ENCODE measurements around the gene TUBB6.

DNA sequence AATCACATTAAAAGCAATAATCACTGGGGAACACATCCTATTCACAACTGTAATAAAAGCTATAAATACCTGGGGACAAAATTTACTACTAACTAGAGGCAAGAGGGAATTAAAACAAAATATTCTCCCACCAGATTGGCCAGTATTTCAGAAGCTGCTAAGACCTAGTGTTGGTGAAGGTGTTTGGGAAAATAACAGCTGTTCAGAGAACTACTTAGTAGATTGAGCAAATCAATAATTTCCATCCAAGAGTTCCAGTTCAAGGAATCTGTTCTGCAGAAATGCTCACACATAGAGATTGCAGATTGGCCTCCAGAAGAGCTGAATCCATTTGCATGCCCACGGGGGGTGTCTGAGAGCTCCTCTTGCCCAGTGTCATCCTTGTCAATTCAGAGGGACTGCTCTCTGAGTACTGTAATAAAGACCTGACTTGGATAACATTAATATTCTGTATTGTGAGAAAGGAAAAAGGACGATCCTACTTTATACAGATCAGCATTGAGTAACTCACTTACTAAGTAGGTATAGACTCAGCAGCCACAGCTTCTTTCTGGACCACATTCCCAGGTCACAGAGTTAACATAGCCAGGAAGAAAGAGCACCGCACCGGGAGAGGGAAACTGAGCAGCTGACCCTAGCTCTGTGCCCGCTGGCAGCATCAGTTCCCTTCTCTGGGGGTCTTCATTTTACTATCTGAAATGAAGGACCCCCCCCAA lies 5.6 kb downstream of the TUBB6 start:
- TF ChIP-seq, protein P1, sequence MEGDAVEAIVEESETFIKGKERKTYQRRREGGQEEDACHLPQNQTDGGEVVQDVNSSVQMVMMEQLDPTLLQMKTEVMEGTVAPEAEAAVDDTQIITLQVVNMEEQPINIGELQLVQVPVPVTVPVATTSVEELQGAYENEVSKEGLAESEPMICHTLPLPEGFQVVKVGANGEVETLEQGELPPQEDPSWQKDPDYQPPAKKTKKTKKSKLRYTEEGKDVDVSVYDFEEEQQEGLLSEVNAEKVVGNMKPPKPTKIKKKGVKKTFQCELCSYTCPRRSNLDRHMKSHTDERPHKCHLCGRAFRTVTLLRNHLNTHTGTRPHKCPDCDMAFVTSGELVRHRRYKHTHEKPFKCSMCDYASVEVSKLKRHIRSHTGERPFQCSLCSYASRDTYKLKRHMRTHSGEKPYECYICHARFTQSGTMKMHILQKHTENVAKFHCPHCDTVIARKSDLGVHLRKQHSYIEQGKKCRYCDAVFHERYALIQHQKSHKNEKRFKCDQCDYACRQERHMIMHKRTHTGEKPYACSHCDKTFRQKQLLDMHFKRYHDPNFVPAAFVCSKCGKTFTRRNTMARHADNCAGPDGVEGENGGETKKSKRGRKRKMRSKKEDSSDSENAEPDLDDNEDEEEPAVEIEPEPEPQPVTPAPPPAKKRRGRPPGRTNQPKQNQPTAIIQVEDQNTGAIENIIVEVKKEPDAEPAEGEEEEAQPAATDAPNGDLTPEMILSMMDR (IDR thresholded peaks at IDR 0.05) = no peak
- no peak for TF ChIP-seq POLR2A (IDR thresholded peaks at IDR 0.05)

All from breast epithelium (tissue), 3 donors.